HG02623 (cell line): ENCODE results near the gene SCO2.

Experiments
- ATAC-seq: cut with Tn5 transposase; IDR thresholded peaks from one replicate; pipeline ENCODE4 v1.9.1; 2021; ENCODE audit warnings: moderate library complexity; ENCODE audit not compliant: unreplicated experiment

SCO2 gene

GRCh38 chr22:50503475-50504145 lies 21.8 kb downstream of the SCO2 start:
- no peak for ATAC-seq

- ATAC-seq: no peak
Observed at GRCh38 chr22:50502628-50503474, 22.5 kb downstream of the SCO2 start.

- no peak for ATAC-seq
Observed at GRCh38 chr22:50502096-50502495, 23.3 kb downstream of the SCO2 start.

- ATAC-seq: no peak
Observed at GRCh38 chr22:50500452-50500851, 24.9 kb downstream of the SCO2 start.

- no peak for ATAC-seq
Observed at GRCh38 chr22:50498322-50498890, 27.0 kb downstream of the SCO2 start.

- ATAC-seq: no peak
Observed at GRCh38 chr22:50497093-50497492, 28.3 kb downstream of the SCO2 start.

- no peak for ATAC-seq
Observed at GRCh38 chr22:50490531-50491308, 34.7 kb downstream of the SCO2 start.

GRCh38 chr22:50489363-50490243 lies 35.8 kb downstream of the SCO2 start:
- no peak for ATAC-seq

GRCh38 chr22:50488886-50489285 lies 36.5 kb downstream of the SCO2 start:
- no peak for ATAC-seq

- ATAC-seq: no peak
Observed at GRCh38 chr22:50488006-50488677, 37.3 kb downstream of the SCO2 start.

- ATAC-seq: no peak
Observed at GRCh38 chr22:50487290-50488005, 38.0 kb downstream of the SCO2 start.

- no peak for ATAC-seq
Observed at GRCh38 chr22:50486561-50487289, 38.7 kb downstream of the SCO2 start, which contains the start of gene MIOX. MIOX (plus strand) TSS chr22:50486859; CDS start chr22:50486898, 39 bp downstream.

- ATAC-seq: no peak
Observed at GRCh38 chr22:50485221-50486131, 39.9 kb downstream of the SCO2 start.

GRCh38 chr22:50483977-50484853 lies 41.2 kb downstream of the SCO2 start:
- no peak for ATAC-seq

- ATAC-seq: no peak
Observed at GRCh38 chr22:50483556-50483955, 41.8 kb downstream of the SCO2 start.

- ATAC-seq: no peak
Observed at GRCh38 chr22:50483106-50483505, 42.3 kb downstream of the SCO2 start.
